HepG2 (cell line): Measurements from ENCODE around the gene UBE2M. TPM values are rescaled to one million over a fixed set of nuclear protein-coding genes. Genes with fewer than 3 reads are reported as not detected.
A peak's percentile ranks its signal among the peaks of the same experiment; 100 is the strongest.

ENCODE experiments used
- ARNT ChIP-seq: fragments of 450-650 bp; IDR thresholded peaks from 2 replicates; pipeline ENCODE4 v1.6.1; 2017
- EZH2 ChIP-seq: conservative IDR thresholded peaks from 2 replicates; pipeline ENCODE4 v1.6.1; 2012; ENCODE audit warnings: mild to moderate bottlenecking, low read depth, low read length, moderate library complexity
- FOSL1 ChIP-seq: sonication (generic); formaldehyde crosslinking; IDR thresholded peaks from 2 replicates; pipeline ENCODE4 v1.9.0; 2021; ENCODE audit warnings: missing genetic modification reagents, borderline replicate concordance
- HIVEP1 ChIP-seq: sonication (generic); formaldehyde crosslinking; IDR thresholded peaks from 2 replicates; pipeline ENCODE4 v1.4.0; 2020; ENCODE audit warnings: mild to moderate bottlenecking, missing genetic modification reagents
- MEIS2 ChIP-seq: sonication (generic); formaldehyde crosslinking; IDR thresholded peaks from 2 replicates; pipeline ENCODE4 v1.9.0; 2021; ENCODE audit warnings: mild to moderate bottlenecking, missing genetic modification reagents
- NPAS2 ChIP-seq: sonication (generic); formaldehyde crosslinking; IDR thresholded peaks from 2 replicates; pipeline ENCODE4 v1.8.0; 2022; ENCODE audit warnings: mild to moderate bottlenecking, missing genetic modification reagents, borderline replicate concordance
- REPIN1 ChIP-seq: sonication (generic); formaldehyde crosslinking; IDR thresholded peaks from 2 replicates; pipeline ENCODE4 v1.8.0; 2022; ENCODE audit warnings: missing genetic modification reagents, low read depth, mild to moderate bottlenecking, borderline replicate concordance
- SKI ChIP-seq: fragments of 450-650 bp; IDR thresholded peaks from one replicate; pipeline ENCODE4 v1.6.1; 2018; ENCODE audit warnings: mild to moderate bottlenecking; ENCODE audit not compliant: partially characterized antibody
- ZNF431 ChIP-seq: sonication (generic); formaldehyde crosslinking; IDR thresholded peaks from 2 replicates; pipeline ENCODE4 v1.9.0; 2022; ENCODE audit warnings: missing genetic modification reagents, low read depth, mild to moderate bottlenecking, borderline replicate concordance
- ZNF772 ChIP-seq: sonication (generic); formaldehyde crosslinking; IDR thresholded peaks from 2 replicates; pipeline ENCODE4 v1.5.0; 2020; ENCODE audit warnings: mild to moderate bottlenecking, missing genetic modification reagents
- ZNF891 ChIP-seq: sonication (generic); formaldehyde crosslinking; IDR thresholded peaks from 2 replicates; pipeline ENCODE4 v1.5.0; 2020; ENCODE audit warnings: mild to moderate bottlenecking, missing genetic modification reagents
- ZSCAN9 ChIP-seq: IDR thresholded peaks from 2 replicates; pipeline ENCODE4 v1.6.1; 2016; ENCODE audit warnings: borderline replicate concordance
- polyA plus RNA-seq, 8 experiments: library from polyadenylated mRNA; depleted of rRNA in 3 of 8; stranded (reverse) in 7 of 8; unstranded in 1 of 8; fragments of >200 nt; fragmentation: Illumina TruSeq in 4 of 8; extraction: Trizol in 4 of 8; gene quantifications; 2 replicates each; pipeline versions ENCODE4 v1.2.1 to v1.2.3, GENCODE V29; 2011 to 2016; ENCODE audit warnings: low read depth in 4 of 8, missing spikeins in 1 of 8, mixed read lengths in 1 of 8; ENCODE audit not compliant: insufficient read depth in 1 of 8
- total RNA-seq, 5 experiments: library from RNA; depleted of rRNA; stranded (reverse); fragments of >200 nt; fragmentation: Illumina TruSeq; extraction: Trizol; gene quantifications; 2 replicates each; pipeline ENCODE4 v1.2.3, GENCODE V29; 2016; ENCODE audit warnings: low read depth in 1 of 5
- TF ChIP-seq, protein P1 (sequence below): sonication (generic); formaldehyde crosslinking; IDR thresholded peaks from 2 replicates; pipeline ENCODE4 v1.4.0; 2020; ENCODE audit warnings: missing genetic modification reagents
- TF ChIP-seq, protein P2 (sequence below): sonication (generic); formaldehyde crosslinking; conservative IDR thresholded peaks from 2 replicates; pipeline ENCODE4 v1.5.0; 2020; ENCODE audit warnings: missing genetic modification reagents
- TF ChIP-seq, protein P3 (sequence below): sonication (generic); formaldehyde crosslinking; IDR thresholded peaks from 2 replicates; pipeline ENCODE4 v1.4.0; 2020; ENCODE audit warnings: mild to moderate bottlenecking, missing genetic modification reagents, borderline replicate concordance
- TF ChIP-seq, protein P4 (sequence below): sonication (generic); formaldehyde crosslinking; IDR thresholded peaks from 2 replicates; pipeline ENCODE4 v1.5.0; 2020; ENCODE audit warnings: missing genetic modification reagents

The UBE2M gene
- total and polyA plus RNA-seq, 2 of the 13 experiments (the other 11 are each of a cell fraction or from before 2014, with no cell fraction given), result 36.2 to 50.3 TPM

DNA sequence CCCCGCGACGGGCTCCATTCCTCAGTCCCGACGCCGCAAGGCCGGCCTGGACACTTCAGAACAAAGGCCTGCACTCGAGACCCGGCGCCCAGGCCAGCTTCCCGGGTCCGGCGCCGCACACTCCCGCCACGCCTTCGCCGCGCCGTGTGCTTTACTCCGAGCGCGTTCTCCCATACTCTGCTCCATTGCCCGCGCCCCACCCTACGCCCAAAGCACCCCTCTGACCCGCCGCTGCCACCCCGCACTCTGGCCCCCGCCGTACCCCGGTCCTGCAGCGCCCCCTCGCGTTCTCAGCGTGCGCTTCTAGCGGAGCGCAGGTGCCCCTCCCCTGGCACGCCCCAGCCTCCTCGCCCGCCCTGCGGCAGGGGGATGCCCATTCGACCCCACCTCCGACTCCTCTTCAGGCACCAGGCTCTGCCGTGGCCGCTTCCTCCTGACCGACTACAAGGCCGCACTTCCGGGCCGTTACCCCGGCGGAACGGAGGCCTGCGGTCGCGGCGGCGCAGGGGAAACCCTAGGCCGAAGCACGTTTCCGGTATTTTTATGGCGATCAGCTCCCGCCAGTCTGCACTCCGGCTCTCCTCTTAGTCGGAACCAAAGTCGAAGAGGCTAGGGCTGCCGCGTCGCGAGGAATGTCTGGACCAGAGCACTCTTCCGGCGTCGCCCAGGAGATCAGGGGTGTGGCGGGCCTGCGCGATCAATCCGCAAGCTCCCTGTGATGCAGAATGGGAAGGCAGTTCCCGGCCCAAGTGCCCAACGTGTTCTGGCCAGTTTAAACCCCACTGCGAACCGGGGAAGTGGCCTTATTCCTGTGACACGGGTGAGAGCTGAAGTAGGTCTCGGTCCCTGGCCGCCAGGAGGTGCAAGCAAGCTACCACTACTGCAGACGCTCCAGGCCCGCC lies 38.8 kb downstream of the UBE2M start, which contains the start of gene ZBTB45 (continued):
- TF ChIP-seq, protein P1, sequence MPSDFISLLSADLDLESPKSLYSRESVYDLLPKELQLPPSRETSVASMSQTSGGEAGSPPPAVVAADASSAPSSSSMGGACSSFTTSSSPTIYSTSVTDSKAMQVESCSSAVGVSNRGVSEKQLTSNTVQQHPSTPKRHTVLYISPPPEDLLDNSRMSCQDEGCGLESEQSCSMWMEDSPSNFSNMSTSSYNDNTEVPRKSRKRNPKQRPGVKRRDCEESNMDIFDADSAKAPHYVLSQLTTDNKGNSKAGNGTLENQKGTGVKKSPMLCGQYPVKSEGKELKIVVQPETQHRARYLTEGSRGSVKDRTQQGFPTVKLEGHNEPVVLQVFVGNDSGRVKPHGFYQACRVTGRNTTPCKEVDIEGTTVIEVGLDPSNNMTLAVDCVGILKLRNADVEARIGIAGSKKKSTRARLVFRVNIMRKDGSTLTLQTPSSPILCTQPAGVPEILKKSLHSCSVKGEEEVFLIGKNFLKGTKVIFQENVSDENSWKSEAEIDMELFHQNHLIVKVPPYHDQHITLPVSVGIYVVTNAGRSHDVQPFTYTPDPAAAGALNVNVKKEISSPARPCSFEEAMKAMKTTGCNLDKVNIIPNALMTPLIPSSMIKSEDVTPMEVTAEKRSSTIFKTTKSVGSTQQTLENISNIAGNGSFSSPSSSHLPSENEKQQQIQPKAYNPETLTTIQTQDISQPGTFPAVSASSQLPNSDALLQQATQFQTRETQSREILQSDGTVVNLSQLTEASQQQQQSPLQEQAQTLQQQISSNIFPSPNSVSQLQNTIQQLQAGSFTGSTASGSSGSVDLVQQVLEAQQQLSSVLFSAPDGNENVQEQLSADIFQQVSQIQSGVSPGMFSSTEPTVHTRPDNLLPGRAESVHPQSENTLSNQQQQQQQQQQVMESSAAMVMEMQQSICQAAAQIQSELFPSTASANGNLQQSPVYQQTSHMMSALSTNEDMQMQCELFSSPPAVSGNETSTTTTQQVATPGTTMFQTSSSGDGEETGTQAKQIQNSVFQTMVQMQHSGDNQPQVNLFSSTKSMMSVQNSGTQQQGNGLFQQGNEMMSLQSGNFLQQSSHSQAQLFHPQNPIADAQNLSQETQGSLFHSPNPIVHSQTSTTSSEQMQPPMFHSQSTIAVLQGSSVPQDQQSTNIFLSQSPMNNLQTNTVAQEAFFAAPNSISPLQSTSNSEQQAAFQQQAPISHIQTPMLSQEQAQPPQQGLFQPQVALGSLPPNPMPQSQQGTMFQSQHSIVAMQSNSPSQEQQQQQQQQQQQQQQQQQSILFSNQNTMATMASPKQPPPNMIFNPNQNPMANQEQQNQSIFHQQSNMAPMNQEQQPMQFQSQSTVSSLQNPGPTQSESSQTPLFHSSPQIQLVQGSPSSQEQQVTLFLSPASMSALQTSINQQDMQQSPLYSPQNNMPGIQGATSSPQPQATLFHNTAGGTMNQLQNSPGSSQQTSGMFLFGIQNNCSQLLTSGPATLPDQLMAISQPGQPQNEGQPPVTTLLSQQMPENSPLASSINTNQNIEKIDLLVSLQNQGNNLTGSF (CRISPR knock-in tag), result no peak; the same call in 1 of the 2 replicates
- TF ChIP-seq MEIS2 (CRISPR knock-in tag) (peak; percentile 70), ZSCAN9 (CRISPR knock-in tag) (peak; percentile 91), ZNF431 (CRISPR knock-in tag) (peak; percentile 77), ZNF891 (CRISPR knock-in tag) (peak; percentile 97), ZNF772 (CRISPR knock-in tag) (peak; percentile 91), EZH2 (no peak), NPAS2 (CRISPR knock-in tag) (no peak), SKI (peak; percentile 96), ARNT (no peak), FOSL1 (CRISPR knock-in tag) (0 out of 2 replicates have a peak, but pooled peaks have one; percentile 26), REPIN1 (CRISPR knock-in tag) (peak; percentile 97), HIVEP1 (CRISPR knock-in tag) (peak; percentile 93)
- TF ChIP-seq, protein P2, sequence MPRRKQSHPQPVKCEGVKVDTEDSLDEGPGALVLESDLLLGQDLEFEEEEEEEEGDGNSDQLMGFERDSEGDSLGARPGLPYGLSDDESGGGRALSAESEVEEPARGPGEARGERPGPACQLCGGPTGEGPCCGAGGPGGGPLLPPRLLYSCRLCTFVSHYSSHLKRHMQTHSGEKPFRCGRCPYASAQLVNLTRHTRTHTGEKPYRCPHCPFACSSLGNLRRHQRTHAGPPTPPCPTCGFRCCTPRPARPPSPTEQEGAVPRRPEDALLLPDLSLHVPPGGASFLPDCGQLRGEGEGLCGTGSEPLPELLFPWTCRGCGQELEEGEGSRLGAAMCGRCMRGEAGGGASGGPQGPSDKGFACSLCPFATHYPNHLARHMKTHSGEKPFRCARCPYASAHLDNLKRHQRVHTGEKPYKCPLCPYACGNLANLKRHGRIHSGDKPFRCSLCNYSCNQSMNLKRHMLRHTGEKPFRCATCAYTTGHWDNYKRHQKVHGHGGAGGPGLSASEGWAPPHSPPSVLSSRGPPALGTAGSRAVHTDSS (CRISPR knock-in tag), result no peak
- TF ChIP-seq, protein P3, sequence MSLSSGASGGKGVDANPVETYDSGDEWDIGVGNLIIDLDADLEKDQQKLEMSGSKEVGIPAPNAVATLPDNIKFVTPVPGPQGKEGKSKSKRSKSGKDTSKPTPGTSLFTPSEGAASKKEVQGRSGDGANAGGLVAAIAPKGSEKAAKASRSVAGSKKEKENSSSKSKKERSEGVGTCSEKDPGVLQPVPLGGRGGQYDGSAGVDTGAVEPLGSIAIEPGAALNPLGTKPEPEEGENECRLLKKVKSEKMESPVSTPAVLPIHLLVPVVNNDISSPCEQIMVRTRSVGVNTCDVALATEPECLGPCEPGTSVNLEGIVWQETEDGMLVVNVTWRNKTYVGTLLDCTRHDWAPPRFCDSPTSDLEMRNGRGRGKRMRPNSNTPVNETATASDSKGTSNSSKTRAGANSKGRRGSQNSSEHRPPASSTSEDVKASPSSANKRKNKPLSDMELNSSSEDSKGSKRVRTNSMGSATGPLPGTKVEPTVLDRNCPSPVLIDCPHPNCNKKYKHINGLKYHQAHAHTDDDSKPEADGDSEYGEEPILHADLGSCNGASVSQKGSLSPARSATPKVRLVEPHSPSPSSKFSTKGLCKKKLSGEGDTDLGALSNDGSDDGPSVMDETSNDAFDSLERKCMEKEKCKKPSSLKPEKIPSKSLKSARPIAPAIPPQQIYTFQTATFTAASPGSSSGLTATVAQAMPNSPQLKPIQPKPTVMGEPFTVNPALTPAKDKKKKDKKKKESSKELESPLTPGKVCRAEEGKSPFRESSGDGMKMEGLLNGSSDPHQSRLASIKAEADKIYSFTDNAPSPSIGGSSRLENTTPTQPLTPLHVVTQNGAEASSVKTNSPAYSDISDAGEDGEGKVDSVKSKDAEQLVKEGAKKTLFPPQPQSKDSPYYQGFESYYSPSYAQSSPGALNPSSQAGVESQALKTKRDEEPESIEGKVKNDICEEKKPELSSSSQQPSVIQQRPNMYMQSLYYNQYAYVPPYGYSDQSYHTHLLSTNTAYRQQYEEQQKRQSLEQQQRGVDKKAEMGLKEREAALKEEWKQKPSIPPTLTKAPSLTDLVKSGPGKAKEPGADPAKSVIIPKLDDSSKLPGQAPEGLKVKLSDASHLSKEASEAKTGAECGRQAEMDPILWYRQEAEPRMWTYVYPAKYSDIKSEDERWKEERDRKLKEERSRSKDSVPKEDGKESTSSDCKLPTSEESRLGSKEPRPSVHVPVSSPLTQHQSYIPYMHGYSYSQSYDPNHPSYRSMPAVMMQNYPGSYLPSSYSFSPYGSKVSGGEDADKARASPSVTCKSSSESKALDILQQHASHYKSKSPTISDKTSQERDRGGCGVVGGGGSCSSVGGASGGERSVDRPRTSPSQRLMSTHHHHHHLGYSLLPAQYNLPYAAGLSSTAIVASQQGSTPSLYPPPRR, result peak; percentile 67
- TF ChIP-seq, protein P4, sequence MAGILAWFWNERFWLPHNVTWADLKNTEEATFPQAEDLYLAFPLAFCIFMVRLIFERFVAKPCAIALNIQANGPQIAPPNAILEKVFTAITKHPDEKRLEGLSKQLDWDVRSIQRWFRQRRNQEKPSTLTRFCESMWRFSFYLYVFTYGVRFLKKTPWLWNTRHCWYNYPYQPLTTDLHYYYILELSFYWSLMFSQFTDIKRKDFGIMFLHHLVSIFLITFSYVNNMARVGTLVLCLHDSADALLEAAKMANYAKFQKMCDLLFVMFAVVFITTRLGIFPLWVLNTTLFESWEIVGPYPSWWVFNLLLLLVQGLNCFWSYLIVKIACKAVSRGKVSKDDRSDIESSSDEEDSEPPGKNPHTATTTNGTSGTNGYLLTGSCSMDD, result no peak
